ENCODE measurements around the gene IL12RB2.

The IL12RB2 gene

GRCh38 chr1:67307251-67308060 is at the start of gene IL12RB2:
Gene IL12RB2 (plus strand): TSS chr1:67307873. CDS start chr1:67320369, 12,496 bp downstream.
- peak; percentile 25 for DNase-seq

- no peak for DNase-seq
Measured at GRCh38 chr1:67261680-67262079, 46.0 kb upstream of the IL12RB2 start.

DNA sequence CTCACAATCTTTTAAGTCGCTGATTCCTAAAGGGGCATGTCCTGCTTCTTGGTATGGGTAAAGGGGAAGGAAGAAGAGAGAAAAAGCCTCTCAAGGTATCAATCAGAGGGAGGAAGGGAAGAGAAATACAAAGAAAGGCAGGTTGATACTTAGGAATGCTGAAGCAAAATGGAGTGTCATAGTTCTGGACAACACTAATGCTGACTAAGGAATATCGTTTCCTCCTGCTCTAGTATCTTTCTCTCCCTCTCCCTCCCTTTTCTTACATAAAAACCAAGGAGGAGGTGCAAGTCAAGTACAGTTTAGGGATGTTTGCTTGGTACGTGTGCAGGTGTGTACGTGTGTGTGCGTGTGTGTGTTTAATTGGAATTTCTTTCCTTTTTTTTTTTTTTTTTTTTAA is 44.9 kb upstream of the IL12RB2 start:
- no peak for DNase-seq

GRCh38 chr1:67264152-67264551 is 43.5 kb upstream of the IL12RB2 start:
- DNase-seq, result no peak

GRCh38 chr1:67264899-67265298 is 42.8 kb upstream of the IL12RB2 start:
- no peak for DNase-seq

DNA sequence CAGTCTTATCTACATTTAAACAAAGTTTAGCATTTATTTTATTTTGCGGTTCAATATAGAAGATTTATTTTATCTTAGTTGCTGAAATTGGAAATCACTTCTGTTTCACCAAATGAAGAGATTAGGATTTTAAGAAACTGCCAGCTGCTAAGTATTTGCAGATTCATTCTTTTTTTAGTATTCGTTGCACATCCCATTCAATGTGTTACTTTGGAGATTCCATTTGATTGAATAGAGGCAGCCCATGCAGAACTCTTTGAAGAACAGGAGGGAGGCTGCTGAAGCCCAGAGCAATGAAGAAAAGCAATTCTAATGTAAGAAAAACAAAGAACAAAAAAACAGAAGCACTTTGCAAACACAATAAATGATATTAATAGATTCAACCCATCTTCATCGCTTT is 38.6 kb upstream of the IL12RB2 start:
- no peak for DNase-seq

- DNase-seq, result no peak
Measured at GRCh38 chr1:67270541-67270940, 37.1 kb upstream of the IL12RB2 start.

DNA sequence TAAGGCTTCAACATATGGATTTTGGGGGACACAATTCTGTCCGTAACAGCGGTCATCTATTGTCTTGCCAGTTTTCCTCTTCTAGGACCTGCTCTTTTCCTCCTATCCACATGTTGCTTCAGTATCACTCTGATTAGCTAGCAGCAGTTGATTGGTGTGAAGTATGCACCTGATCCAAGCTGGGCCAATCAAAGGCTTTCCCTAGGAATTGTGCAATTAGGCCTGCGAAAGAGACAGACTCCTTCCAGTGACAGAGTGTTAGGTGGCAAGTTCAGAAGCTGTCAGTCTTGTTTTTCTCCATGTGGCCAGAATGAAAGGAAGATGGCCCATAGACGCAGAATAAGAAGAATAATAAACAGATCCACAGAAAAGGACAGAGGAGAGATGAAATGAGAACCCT is 34.1 kb upstream of the IL12RB2 start:
- DNase-seq, result no peak

GRCh38 chr1:67274623-67275325 is 32.9 kb upstream of the IL12RB2 start:
- no peak for DNase-seq

DNA sequence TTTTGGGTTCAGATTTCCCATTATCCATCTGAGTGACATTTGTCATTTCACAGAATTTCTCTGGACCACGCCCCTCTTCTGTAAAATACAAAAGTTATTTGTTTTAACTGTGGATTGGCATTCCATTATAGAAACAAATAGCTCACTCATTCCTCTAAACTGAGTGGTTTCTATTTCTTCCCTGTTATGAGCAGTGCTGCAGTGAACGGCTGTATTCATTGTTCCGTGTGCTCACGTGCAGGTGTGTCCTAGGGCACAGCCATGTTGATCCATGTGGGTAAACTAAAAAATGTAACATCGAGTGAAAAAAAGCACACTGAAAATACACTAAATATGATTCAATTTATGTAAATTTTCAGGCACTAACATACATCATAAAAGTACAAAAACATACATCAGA is 27.0 kb upstream of the IL12RB2 start:
- no peak for DNase-seq

DNA sequence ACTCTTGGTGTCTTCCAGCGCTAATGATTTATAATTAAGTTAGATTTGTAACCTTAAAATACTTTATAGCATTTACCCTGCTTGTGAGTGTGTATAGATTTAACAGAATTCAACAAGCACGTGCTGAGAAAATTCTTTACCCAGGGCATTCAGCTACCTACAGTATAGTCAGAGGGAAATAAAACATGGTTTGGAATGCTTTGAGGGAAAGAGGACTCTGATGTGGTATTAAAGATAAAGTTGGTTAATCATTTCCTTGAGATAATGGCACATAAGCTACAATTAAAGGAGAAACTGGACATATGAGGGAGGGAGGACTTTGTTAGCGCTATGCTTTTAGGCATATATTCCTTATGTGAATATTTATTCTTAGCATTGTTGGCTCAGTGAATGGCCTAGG is 26.4 kb upstream of the IL12RB2 start:
- DNase-seq, result no peak

GRCh38 chr1:67285780-67286488 is 21.7 kb upstream of the IL12RB2 start:
- DNase-seq, result no peak

GRCh38 chr1:67290236-67290635 is 17.4 kb upstream of the IL12RB2 start:
- no peak for DNase-seq

GRCh38 chr1:67294836-67295617 is 12.6 kb upstream of the IL12RB2 start:
- DNase-seq, result no peak

- DNase-seq, result no peak
Measured at GRCh38 chr1:67298762-67299161, 8.9 kb upstream of the IL12RB2 start.

- DNase-seq, result no peak
Measured at GRCh38 chr1:67299296-67299695, 8.4 kb upstream of the IL12RB2 start.

DNA sequence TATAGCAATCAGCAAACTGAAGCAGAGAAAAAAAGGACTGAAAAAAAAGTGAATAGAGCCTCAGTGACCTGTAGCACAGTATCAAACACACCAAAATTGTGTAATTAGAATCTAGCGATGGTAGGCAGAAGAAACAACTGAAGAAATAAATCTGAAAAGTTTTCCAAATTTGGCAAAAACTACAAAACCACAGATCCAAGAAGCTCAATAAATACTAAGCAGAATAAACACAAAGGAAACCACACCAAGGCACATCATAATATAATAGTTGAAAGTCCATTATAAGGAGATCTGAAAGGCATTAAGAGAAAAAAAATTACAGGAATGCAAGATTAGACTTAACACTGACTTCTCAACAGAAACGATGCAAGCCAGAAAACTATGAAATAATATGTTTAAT is 7.1 kb upstream of the IL12RB2 start:
- DNase-seq, result no peak

DNA sequence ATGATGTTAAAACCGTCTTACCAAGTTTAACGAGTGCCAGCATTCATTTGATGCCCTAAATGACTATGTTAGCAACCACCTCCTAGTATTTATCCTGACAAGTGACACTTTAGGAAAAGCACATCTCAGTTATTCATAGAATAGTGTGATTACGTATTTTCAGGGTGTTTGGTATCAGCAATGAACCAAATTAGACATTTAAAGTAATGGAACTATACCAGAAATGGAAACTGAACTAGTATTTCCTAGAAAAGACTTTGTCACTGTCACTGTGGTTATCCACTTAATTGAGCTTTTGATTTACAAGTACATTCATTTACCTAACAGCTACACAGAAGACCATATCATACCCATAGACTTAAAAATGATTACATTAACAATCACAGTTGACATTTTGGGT is 3.6 kb upstream of the IL12RB2 start:
- DNase-seq, result no peak

DNA sequence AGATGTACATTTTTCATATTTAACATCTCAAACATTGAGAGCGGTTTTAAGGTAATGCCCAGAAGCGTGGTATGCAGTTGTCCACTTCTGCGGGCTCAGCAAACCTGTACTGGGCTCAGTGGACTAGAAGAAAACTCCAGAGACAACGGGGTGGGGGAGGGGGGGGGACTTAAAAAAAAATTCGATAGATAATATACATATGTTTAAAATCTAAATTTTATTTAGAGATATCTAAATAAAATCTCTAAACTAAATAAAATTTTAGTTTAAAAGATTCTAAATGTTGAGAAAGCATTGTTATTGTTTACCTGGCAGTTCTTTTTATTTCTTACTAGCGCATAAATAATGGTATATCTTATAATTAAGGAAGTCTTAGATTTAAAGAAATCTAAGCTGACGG is 1.1 kb upstream of the IL12RB2 start:
- no peak for DNase-seq

- no peak for DNase-seq
Measured at GRCh38 chr1:67308136-67308535, 463 bp downstream of the IL12RB2 start.

GRCh38 chr1:67312615-67313014 is 4.9 kb downstream of the IL12RB2 start:
- no peak for DNase-seq

- no peak for DNase-seq
Measured at GRCh38 chr1:67313934-67314671, 6.4 kb downstream of the IL12RB2 start.

Measured in NCI-H524 treated with DMSO at 0.1 percent for 48 hours (cell line).